ENCODE measurements around the gene TMEM11. TPM values are rescaled to one million over a fixed set of nuclear protein-coding genes. Genes with fewer than 3 reads are reported as not detected.

TMEM11 gene
- total RNA-seq, 1 experiment from 2014 or later, result 23.4 TPM

GRCh38 chr17:21149621-21150020 is 64.3 kb downstream of the TMEM11 start:
- ChIA-PET POLR2A (no interaction called here), CTCF (no interaction called here)
- no peaks in the 10 kb centered on the region for H3K36me3 ChIP-seq (ENCODE audit: control insufficient read depth, insufficient read depth, low read length)
- intact Hi-C loops (cut with micrococcal nuclease; ENCODE audit: unreplicated experiment) (no loop called here), in situ Hi-C loops (cut with HindIII; ENCODE audit: low pct_unique_long_range_greater_than_20kb, low sequenced_read_pairs) (no loop called here)
- no peak overlapping the region for H3K4me3 ChIP-seq (ENCODE audit: low read depth in 2 of 2, low read length in 2 of 2)
- no peak for ATAC-seq
- no peaks in the 10 kb centered on the region for H3K4me1 ChIP-seq (ENCODE audit: control insufficient read depth, insufficient read depth, low read length)
- H3K27me3 ChIP-seq (ENCODE audit: control insufficient read depth, insufficient read depth, low read length), result no peaks in the 10 kb centered on the region
- no peak overlapping the region for H3K27ac ChIP-seq (ENCODE audit: low read length)
- TF ChIP-seq CTCF (IDR thresholded peaks at IDR 0.05) (no peak), TCF7L2 (IDR thresholded peaks at IDR 0.05; ENCODE audit: low read depth, low read length) (no peak), POLR2AphosphoS5 (IDR thresholded peaks at IDR 0.05; ENCODE audit: low read depth, low read length) (no peak), REST (IDR thresholded peaks at IDR 0.05; ENCODE audit: insufficient read depth in 1 of 2, low read depth in 2 of 2, low read length in 1 of 2) (no peak), SIN3A (IDR thresholded peaks at IDR 0.05; ENCODE audit: borderline replicate concordance, insufficient read depth, low read depth, low read length) (no peak)
- DNase-seq (ENCODE audit: low read depth, low spot score), result no peak
- no TSS peak for BruUV-seq (replicated peaks)
- H3K9me3 ChIP-seq (ENCODE audit: control insufficient read depth, insufficient read depth, low read depth, low read length), result no peaks in the 10 kb centered on the region

Other genes with a start within 250 kb of the TMEM11 start
- 224 TPM for gene USP22, start 171.2 kb downstream of the TMEM11 start, total RNA-seq (2021; ENCODE audit: unreplicated experiment)
- gene DHRS7B, start 87.2 kb downstream of the TMEM11 start, total RNA-seq (2021; ENCODE audit: unreplicated experiment), result 9.4 TPM
- 2.8 TPM for gene NATD1, start 39.2 kb upstream of the TMEM11 start, total RNA-seq (2021; ENCODE audit: unreplicated experiment)
- 44.4 TPM for gene MAP2K3, start 70.5 kb upstream of the TMEM11 start, total RNA-seq (2021; ENCODE audit: unreplicated experiment)
- 2.7 TPM for gene KCNJ12, start 162.2 kb upstream of the TMEM11 start, total RNA-seq (2021; ENCODE audit: unreplicated experiment)